SK-N-SH (cell line): Measurements from ENCODE around the gene TRAFD1. TPM values are rescaled to one million over a fixed set of nuclear protein-coding genes. Genes with fewer than 3 reads are reported as not detected.

Experiments
- CTCF ChIA-PET: fragments of 300-600, 350-600 bp; formaldehyde crosslinking; extraction: SDS; loops from one replicate; lab custom pipeline; 2021; lab: Yijun Ruan, JAX
- POLR2A ChIA-PET: fragments of 350-600 bp; sonication (Branson Sonifier 250); formaldehyde crosslinking; extraction: SDS; loops from one replicate; lab custom pipeline; 2020; ENCODE audit warnings: antibody characterized with exemption, inconsistent platforms; lab: Yijun Ruan, JAX
- DNase-seq: peaks from one replicate; pipeline ENCODE4 v3.0.0; 2012
- H2AFZ ChIP-seq: fragments of 200-600 bp; sonication (generic); 2 replicates; pipeline ENCODE4 v1.8.1; 2016; ENCODE audit warnings: antibody characterized with exemption, mild to moderate bottlenecking, low read depth
- H3F3A ChIP-seq: fragments of 200-600 bp; sonication (generic); replicated peaks from 2 replicates; pipeline ENCODE3; 2016; ENCODE audit warnings: antibody characterized with exemption, mild to moderate bottlenecking; ENCODE audit not compliant: insufficient read depth
- H3K27ac ChIP-seq, 2 experiments: fragments of 200-500 bp in 1 of 2; fragments of 200-600 bp in 1 of 2; sonication (Bioruptor generic) in 1 of 2; sonication (generic), shearing (Covaris generic) in 1 of 2; 2 replicates each; pipeline versions ENCODE4 v1.5.1 to v1.6.1; 2014 to 2016; ENCODE audit warnings: low read depth in 2 of 2, inconsistent platforms in 1 of 2, low read length in 1 of 2, mild to moderate bottlenecking in 1 of 2, mixed read lengths in 1 of 2
- H3K27me3 ChIP-seq: fragments of 200-600 bp; sonication (generic), shearing (Covaris generic); 2 replicates; pipeline ENCODE4 v1.6.1; 2016; ENCODE audit warnings: mixed run types; ENCODE audit not compliant: insufficient read depth
- H3K36me3 ChIP-seq, 2 experiments: fragments of 200-500 bp in 1 of 2; fragments of 200-600 bp in 1 of 2; sonication (Bioruptor generic) in 1 of 2; sonication (generic) in 1 of 2; replicated peaks in 1 of 2; 2 replicates each; pipeline versions ENCODE3 to v1.5.1; 2014 to 2016; ENCODE audit warnings: low read length in 1 of 2, mild to moderate bottlenecking in 1 of 2; ENCODE audit not compliant: insufficient read depth in 2 of 2, control insufficient read depth in 1 of 2
- H3K4me1 ChIP-seq, 2 experiments: fragments of 200-500 bp in 1 of 2; fragments of 200-600 bp in 1 of 2; sonication (Bioruptor generic) in 1 of 2; sonication (generic), shearing (Covaris generic) in 1 of 2; 2 replicates each; pipeline versions ENCODE4 v1.5.1 to v1.6.1; 2014 to 2016; ENCODE audit warnings: low read depth in 1 of 2, low read length in 1 of 2, mixed run types in 1 of 2; ENCODE audit not compliant: insufficient read depth in 2 of 2, control insufficient read depth in 1 of 2
- H3K4me2 ChIP-seq: fragments of 200-600 bp; sonication (generic), shearing (Covaris generic); 2 replicates; pipeline ENCODE4 v1.6.1; 2017; ENCODE audit warnings: mixed run types
- H3K4me3 ChIP-seq, 2 experiments: fragments of 200-500 bp in 1 of 2; fragments of 200-600 bp in 1 of 2; sonication (Bioruptor generic) in 1 of 2; sonication (generic), shearing (Covaris generic) in 1 of 2; 2 replicates each; pipeline versions ENCODE4 v1.5.1 to v1.8.1; 2014 to 2016; ENCODE audit warnings: low read depth in 2 of 2, inconsistent platforms in 1 of 2, low read length in 1 of 2, mild to moderate bottlenecking in 1 of 2, mixed read lengths in 1 of 2, moderate library complexity in 1 of 2
- H3K79me2 ChIP-seq: fragments of 200-600 bp; sonication (generic); 2 replicates; pipeline ENCODE4 v1.8.1; 2017; ENCODE audit warnings: mild to moderate bottlenecking; ENCODE audit not compliant: insufficient read depth
- H3K9ac ChIP-seq: fragments of 200-600 bp; sonication (generic); 2 replicates; pipeline ENCODE4 v1.6.1; 2017; ENCODE audit warnings: mixed run types
- H3K9me2 ChIP-seq: fragments of 200-600 bp; sonication (generic); 2 replicates; pipeline ENCODE4 v1.6.1; 2017; ENCODE audit warnings: mixed run types
- H3K9me3 ChIP-seq: fragments of 200-600 bp; sonication (generic); 2 replicates; pipeline ENCODE4 v1.6.1; 2017; ENCODE audit warnings: mixed run types, mild to moderate bottlenecking, moderate library complexity
- H4K20me1 ChIP-seq: fragments of 200-600 bp; sonication (generic); 2 replicates; pipeline ENCODE4 v1.6.1; 2017; ENCODE audit warnings: mild to moderate bottlenecking, mixed run types; ENCODE audit not compliant: insufficient read depth
- CHD2 ChIP-seq: fragments of 150-350 bp; IDR thresholded peaks from 2 replicates; pipeline ENCODE4 v1.6.1; 2018; ENCODE audit warnings: low read length; ENCODE audit not compliant: partially characterized antibody
- ELF1 ChIP-seq: IDR thresholded peaks from 2 replicates; pipeline ENCODE4 v1.4.0; 2012
- EP300 ChIP-seq, 2 experiments: IDR thresholded peaks; 2 replicates each; pipeline versions ENCODE4 v1.4.0 to v1.6.1; 2012; ENCODE audit warnings: borderline replicate concordance in 1 of 2, low read depth in 1 of 2, low read length in 1 of 2
- FOSL2 ChIP-seq: IDR thresholded peaks from 2 replicates; pipeline ENCODE4 v1.4.0; 2012; ENCODE audit warnings: low read depth, mild to moderate bottlenecking, moderate library complexity, borderline replicate concordance
- FOXJ3 ChIP-seq: sonication (generic); formaldehyde crosslinking; IDR thresholded peaks from 2 replicates; pipeline ENCODE4 v1.5.1; 2020; ENCODE audit warnings: mild to moderate bottlenecking, missing genetic modification reagents
- FOXM1 ChIP-seq: IDR thresholded peaks from 2 replicates; pipeline ENCODE4 v1.4.0; 2012; ENCODE audit warnings: low read depth, mild to moderate bottlenecking
- MEF2A ChIP-seq: IDR thresholded peaks from 2 replicates; pipeline ENCODE4 v1.4.0; 2012; ENCODE audit warnings: low read depth, borderline replicate concordance
- NFIC ChIP-seq: IDR thresholded peaks from 2 replicates; pipeline ENCODE4 v1.4.0; 2012; ENCODE audit warnings: borderline replicate concordance
- NRF1 ChIP-seq: IDR thresholded peaks from 2 replicates; pipeline ENCODE4 v1.6.1; 2012; ENCODE audit warnings: low read depth, mild to moderate bottlenecking, low read length
- POLR2AphosphoS5 ChIP-seq: IDR thresholded peaks from 2 replicates; pipeline ENCODE4 v1.6.1; 2012; ENCODE audit warnings: low read depth, low read length
- REST ChIP-seq: IDR thresholded peaks from 2 replicates; pipeline ENCODE4 v1.6.1; 2012; ENCODE audit warnings: mild to moderate bottlenecking, low read depth, low read length, moderate library complexity
- RFX5 ChIP-seq: IDR thresholded peaks from 2 replicates; pipeline ENCODE4 v1.6.1; 2012; ENCODE audit warnings: mild to moderate bottlenecking, improper control_type of control experiment, low read length
- RXRA ChIP-seq: IDR thresholded peaks from 2 replicates; pipeline ENCODE4 v1.4.0; 2012; ENCODE audit warnings: low read depth, mild to moderate bottlenecking, borderline replicate concordance
- SIN3A ChIP-seq: IDR thresholded peaks from 2 replicates; pipeline ENCODE4 v1.6.1; 2012; ENCODE audit warnings: low read depth, mild to moderate bottlenecking, low read length, moderate library complexity, borderline replicate concordance
- TCF12 ChIP-seq: IDR thresholded peaks from 2 replicates; pipeline ENCODE4 v1.4.0; 2012
- TEAD4 ChIP-seq: IDR thresholded peaks from 2 replicates; pipeline ENCODE4 v1.4.0; 2012; ENCODE audit warnings: mild to moderate bottlenecking, borderline replicate concordance; ENCODE audit not compliant: insufficient read depth
- WGBS: methylation state at CpG from one replicate; pipeline ENCODE4 v1.1.6; 2017; ENCODE audit warnings: low lambda C conversion rate; 5-methylcytosine and 5-hydroxymethylcytosine counted together
- polyA plus RNA-seq, 3 experiments: library from polyadenylated mRNA; depleted of rRNA; stranded (reverse); fragments of >200 nt; gene quantifications; 2 replicates each; pipeline ENCODE4 v1.2.3, GENCODE V29; 2012
- TF ChIP-seq, protein P1 (sequence below): IDR thresholded peaks from 2 replicates; pipeline ENCODE4 v1.4.0; 2012; ENCODE audit warnings: low read depth
- TF ChIP-seq, protein P2 (sequence below): IDR thresholded peaks from 2 replicates; pipeline ENCODE4 v1.4.0; 2012; ENCODE audit warnings: low read depth, borderline replicate concordance
- TF ChIP-seq, protein P3 (sequence below): fragments of 150-350 bp; IDR thresholded peaks from 2 replicates; pipeline ENCODE4 v1.6.1; 2017; ENCODE audit warnings: antibody characterized with exemption, low read length, low read depth, borderline replicate concordance

TRAFD1 gene
- polyA plus RNA-seq, 1 of the 3 experiments (the other 2 are of a cell fraction) = 12.4 TPM

DNA sequence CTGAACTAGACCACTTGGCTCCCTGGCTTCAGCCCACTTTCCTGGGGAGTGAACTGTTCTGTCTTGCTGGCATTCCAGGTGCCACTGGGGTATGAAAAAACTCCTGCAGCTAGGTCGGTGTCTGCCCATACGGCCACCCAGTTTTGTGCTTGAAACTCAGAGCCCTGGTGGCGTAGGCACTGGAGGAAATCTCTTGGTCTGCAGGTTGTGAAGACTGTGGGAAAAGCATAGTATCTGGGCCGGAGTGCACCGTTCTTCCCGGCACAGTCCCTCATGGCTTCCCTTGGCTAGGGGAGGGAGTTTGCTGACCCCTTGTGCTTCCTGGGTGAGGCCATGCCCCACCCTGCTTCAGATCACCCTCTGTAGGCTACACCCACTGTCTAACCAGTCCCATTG is 33.8 kb downstream of the TRAFD1 start:
- ChIA-PET CTCF (no interaction called here), POLR2A (no interaction called here)
- no peak for TF ChIP-seq TCF12
- TF ChIP-seq, protein P1, sequence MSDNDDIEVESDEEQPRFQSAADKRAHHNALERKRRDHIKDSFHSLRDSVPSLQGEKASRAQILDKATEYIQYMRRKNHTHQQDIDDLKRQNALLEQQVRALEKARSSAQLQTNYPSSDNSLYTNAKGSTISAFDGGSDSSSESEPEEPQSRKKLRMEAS = no peak
- no peak for TF ChIP-seq EP300 (IDR thresholded peaks at IDR 0.05; ENCODE audit: borderline replicate concordance in 1 of 2, low read depth in 1 of 2, low read length in 1 of 2)
- no peak for TF ChIP-seq TEAD4
- TF ChIP-seq FOXJ3 (CRISPR knock-in tag) = no peak
- TF ChIP-seq REST = no peak
- no peak for TF ChIP-seq FOXM1
- TF ChIP-seq NFIC = no peak
- TF ChIP-seq CHD2 = no peak
- TF ChIP-seq RFX5 = no peak
- TF ChIP-seq POLR2AphosphoS5 = no peak
- TF ChIP-seq ELF1 = no peak
- TF ChIP-seq SIN3A = no peak
- TF ChIP-seq MEF2A = no peak
- no peak for TF ChIP-seq RXRA
- H3K27me3 ChIP-seq = no peaks in the 10 kb centered on the region
- no peak for DNase-seq
- WGBS = 100% methylated on average over 3 of the region's 6 CpGs
- H3K4me3 ChIP-seq = no peak overlapping the region
- H3K79me2 ChIP-seq = no peaks in the 10 kb centered on the region
- H3K4me2 ChIP-seq = no peak overlapping the region
- H3K36me3 ChIP-seq = peaks cover 16 to 45% of the 10 kb centered on the region in 2 experiments
- no peaks in the 10 kb centered on the region for H3F3A ChIP-seq
- no peaks in the 10 kb centered on the region for H3K4me1 ChIP-seq
- no peak overlapping the region for H3K27ac ChIP-seq
- H4K20me1 ChIP-seq = no peaks in the 10 kb centered on the region
- no peak overlapping the region for H2AFZ ChIP-seq
- no peaks in the 10 kb centered on the region for H3K9me3 ChIP-seq
- H3K9me2 ChIP-seq = no peaks in the 10 kb centered on the region
- no peak overlapping the region for H3K9ac ChIP-seq

GRCh38 chr12:112160611-112161010 is 35.3 kb downstream of the TRAFD1 start:
- Histone ChIP-seq H4K20me1 (no peaks in the 10 kb centered on the region), H3K79me2 (no peaks in the 10 kb centered on the region), H3K27ac (no peak overlapping the region), H3K4me1 (no peaks in the 10 kb centered on the region), H3K36me3 (peaks cover 16 to 44% of the 10 kb centered on the region in 2 experiments), H3K4me2 (no peak overlapping the region), H3K4me3 (no peak overlapping the region), H3K9me2 (no peaks in the 10 kb centered on the region), H3K9me3 (no peaks in the 10 kb centered on the region), H3F3A (no peaks in the 10 kb centered on the region), H3K9ac (no peak overlapping the region), H2AFZ (no peak overlapping the region), H3K27me3 (no peaks in the 10 kb centered on the region)
- TF ChIP-seq POLR2AphosphoS5 = no peak
- no peak for TF ChIP-seq ELF1
- TF ChIP-seq REST = no peak
- no peak for TF ChIP-seq CHD2
- TF ChIP-seq, protein P2, sequence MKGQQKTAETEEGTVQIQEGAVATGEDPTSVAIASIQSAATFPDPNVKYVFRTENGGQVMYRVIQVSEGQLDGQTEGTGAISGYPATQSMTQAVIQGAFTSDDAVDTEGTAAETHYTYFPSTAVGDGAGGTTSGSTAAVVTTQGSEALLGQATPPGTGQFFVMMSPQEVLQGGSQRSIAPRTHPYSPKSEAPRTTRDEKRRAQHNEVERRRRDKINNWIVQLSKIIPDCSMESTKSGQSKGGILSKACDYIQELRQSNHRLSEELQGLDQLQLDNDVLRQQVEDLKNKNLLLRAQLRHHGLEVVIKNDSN = no peak
- no peak for TF ChIP-seq TCF12
- TF ChIP-seq NRF1 = no peak
- TF ChIP-seq, protein P3, sequence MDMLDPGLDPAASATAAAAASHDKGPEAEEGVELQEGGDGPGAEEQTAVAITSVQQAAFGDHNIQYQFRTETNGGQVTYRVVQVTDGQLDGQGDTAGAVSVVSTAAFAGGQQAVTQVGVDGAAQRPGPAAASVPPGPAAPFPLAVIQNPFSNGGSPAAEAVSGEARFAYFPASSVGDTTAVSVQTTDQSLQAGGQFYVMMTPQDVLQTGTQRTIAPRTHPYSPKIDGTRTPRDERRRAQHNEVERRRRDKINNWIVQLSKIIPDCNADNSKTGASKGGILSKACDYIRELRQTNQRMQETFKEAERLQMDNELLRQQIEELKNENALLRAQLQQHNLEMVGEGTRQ = no peak
- no peak for TF ChIP-seq FOSL2
- TF ChIP-seq RFX5 = no peak
- POLR2A ChIA-PET = no interaction called here
- 98% methylated on average over 6 of the region's 6 CpGs for WGBS
- no peak for DNase-seq
- CTCF ChIA-PET = no interaction called here
